Stimulated activated CD4-positive, alpha-beta T cell treated with anti-CD3 and anti-CD28 coated beads, Interleukin-4, amount 100 ng/mL, for 24 hours (primary cell): ENCODE measurements around the gene KCNMA1.
"Not testable (repeated sequence)": the region's sequence is repeated elsewhere in the genome, so short reads cannot be mapped to it uniquely, and the experiment has no call there.

Source experiments
- DNase-seq: peaks from one replicate; pipeline ENCODE4 v3.0.0-alpha.2; 2020

The KCNMA1 gene

GRCh38 chr10:77436257-77436975 is 201.2 kb downstream of the KCNMA1 start:
- no peak for DNase-seq

DNA sequence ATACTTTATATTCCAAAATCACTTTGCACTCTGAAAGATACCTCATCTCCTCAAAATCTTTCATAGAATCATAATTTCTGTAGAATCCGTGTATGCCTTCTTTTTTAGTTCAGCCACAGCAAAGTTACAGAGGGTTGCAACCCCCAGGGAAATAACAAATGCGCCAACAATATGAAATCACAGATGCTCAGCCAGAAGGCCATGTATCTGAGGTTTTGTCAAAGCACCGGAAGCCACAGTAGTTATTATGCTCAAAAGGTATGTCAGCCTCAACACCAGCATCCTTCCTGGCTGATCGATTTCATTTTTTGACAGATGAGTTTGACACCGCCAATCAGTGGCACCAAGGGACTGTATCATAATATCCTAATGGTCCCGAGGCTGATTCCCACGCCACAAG is 204.1 kb downstream of the KCNMA1 start:
- DNase-seq, result no peak

- no peak for DNase-seq
Measured at GRCh38 chr10:77431980-77432797, 205.4 kb downstream of the KCNMA1 start.

DNA sequence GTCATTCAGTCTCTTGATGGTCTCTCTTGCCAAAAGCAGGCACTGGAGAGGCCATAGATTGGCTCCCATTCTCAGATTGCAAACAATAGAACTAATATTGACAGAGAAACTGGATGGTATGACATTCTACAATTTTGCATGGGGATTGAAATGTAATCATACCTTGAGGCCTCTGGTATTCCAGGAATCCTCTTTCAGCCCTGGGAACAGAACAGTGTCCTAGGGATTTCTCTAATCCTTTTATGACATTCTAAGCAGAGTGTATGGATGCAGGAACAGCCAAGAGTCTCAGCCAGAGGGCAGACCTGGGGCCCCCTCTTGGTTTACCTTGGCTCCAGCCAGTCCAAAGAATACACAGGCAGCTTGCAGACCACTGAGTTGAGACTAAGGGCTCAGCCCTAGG is 206.4 kb downstream of the KCNMA1 start:
- no peak for DNase-seq

DNA sequence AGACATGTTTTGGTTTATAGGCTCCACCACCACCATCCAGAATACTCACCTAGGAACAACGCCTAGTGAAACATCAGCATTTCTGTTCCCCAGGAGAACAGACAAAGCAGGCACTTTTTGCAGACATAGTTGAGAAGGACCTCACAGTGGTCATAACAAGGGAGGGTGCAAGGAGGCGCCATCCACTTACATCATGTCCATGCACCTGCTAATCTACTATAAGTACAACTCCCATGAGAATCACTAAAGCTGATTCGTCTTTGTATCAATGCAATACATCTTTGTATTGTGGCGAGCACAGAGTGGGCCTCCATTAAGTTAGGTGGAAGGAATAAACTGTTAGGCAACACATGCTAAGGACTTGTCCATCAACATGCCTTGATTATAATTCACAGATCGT is 207.1 kb downstream of the KCNMA1 start:
- DNase-seq, result no peak

GRCh38 chr10:77428691-77429395 is 208.8 kb downstream of the KCNMA1 start:
- DNase-seq, result no peak

DNA sequence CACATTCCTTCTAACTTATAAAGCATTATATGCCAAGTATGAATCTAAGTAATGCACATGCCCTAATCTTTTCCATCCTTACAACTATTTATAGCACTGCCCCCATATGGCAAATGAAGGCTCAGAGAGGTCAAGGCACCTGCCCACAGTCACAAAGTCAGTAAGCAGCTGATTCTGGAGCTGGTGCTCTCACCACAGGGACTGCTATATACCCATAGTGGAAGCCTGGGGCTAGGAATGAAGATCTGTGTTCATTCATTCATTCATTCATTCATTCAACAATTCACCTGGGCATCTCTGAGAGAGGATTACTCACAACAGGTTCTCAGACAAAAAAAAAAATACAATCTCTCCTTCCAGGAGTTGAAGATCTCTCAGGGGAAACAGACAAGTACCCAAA is 213.4 kb downstream of the KCNMA1 start:
- no peak for DNase-seq

- DNase-seq, result no peak
Measured at GRCh38 chr10:77422491-77423338, 214.9 kb downstream of the KCNMA1 start.

- no peak for DNase-seq
Measured at GRCh38 chr10:77421591-77421990, 216.0 kb downstream of the KCNMA1 start.

DNA sequence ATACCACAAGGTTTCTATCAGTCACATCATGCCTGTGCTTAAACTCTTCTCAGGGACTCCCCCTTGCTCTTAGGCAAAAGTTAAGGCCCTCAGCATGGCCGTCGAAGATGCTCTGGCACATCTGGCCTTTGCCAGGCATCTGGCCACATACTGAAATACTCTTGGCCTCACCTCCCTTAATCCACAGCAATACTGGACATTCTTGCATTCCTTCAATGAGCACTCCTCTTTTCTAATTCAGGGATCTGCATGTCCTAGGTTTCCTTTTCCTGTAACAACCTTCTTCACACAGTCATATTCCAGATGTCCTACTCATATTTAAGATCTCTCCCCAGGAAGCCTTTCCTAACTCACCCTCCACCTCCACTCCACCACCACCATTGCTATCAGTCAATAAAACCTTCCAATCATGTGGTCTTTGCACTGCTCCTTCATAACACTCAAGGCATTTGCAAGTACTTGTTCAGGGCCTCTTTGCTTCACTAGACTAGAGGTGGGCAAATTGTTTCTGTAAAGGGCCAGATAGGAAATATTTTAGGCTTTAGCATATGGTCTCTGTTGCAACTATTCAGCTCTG is 216.6 kb downstream of the KCNMA1 start:
- DNase-seq, result no peak

DNA sequence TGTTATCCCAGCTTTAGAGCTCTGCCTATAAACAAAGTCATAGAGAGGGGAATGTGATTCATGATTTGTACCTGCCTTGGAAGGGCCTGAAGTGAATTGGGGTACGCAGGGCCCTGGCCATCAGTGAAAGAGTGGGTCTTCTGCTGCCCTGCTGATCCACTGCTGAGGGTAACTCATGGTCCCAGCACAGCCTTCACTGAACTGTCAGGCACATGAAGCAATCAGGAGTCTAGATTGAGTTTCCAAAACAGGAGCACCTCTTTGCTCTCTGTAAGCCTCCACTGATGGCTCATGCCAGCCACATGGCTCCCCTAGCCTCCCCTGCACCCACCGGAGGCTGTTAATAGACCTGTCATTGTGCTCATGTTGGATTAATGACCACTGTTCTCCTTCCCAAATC is 217.6 kb downstream of the KCNMA1 start:
- DNase-seq, result no peak

DNA sequence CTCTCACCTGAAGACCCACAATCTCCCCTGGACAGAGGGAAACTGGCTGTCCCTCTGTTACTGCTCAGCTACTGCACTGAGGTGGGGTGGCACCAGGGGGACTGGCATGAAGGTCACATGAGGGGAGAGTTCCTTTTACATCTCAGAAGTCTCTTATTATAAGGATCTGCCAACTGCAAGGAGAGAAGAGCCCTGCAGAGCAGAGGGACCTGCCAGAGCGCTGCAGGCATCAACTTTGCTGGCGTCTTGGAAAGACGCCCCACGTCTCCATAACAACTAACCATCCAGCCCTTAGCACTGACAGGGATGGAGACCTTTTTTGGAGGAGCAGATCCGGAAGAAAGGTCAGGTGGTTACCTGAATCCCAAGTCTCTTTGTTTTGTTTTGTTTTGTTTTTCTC is 218.6 kb downstream of the KCNMA1 start:
- no peak for DNase-seq

DNA sequence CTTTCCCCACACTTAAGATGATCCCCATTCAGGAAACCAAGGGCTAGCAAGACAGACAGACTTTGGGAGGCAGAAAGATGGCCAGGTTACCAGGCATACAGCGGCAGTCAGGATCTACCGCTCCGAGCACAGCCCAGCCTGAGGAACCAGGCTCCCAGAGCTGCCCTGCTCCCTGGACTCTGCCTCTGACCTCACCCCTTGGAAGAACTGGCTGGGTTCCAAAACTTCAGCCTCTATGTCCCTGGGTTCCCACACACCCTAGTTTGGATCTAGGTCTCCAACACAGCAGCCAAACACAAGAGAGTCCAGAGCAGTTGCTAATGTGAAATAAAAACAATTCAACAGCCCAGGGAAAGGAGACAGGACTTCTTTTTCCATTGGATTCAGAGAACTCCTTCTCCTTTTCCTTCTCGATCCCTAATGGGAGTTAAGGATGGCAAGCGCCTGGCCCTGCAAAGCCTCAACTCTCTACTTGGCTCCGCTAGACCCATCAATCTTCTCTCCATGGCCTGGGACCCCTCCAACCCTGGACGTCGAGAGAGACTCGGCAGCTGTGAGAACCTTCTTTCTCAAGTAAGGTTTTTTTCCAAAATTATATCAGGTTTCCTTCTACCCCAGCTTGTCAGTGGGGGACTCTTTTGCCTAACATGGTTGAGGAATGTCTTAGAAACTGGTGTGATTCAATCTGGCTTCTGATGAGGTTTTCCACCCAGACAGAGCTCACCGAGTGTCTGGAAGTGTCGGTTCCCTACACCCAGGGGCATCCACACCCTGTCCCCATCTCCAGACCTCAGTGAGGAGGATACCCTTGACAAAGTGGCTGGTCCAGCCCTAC is 219.6 kb downstream of the KCNMA1 start:
- no peak for DNase-seq

- no peak for DNase-seq
Measured at GRCh38 chr10:77417359-77417758, 220.2 kb downstream of the KCNMA1 start.

DNA sequence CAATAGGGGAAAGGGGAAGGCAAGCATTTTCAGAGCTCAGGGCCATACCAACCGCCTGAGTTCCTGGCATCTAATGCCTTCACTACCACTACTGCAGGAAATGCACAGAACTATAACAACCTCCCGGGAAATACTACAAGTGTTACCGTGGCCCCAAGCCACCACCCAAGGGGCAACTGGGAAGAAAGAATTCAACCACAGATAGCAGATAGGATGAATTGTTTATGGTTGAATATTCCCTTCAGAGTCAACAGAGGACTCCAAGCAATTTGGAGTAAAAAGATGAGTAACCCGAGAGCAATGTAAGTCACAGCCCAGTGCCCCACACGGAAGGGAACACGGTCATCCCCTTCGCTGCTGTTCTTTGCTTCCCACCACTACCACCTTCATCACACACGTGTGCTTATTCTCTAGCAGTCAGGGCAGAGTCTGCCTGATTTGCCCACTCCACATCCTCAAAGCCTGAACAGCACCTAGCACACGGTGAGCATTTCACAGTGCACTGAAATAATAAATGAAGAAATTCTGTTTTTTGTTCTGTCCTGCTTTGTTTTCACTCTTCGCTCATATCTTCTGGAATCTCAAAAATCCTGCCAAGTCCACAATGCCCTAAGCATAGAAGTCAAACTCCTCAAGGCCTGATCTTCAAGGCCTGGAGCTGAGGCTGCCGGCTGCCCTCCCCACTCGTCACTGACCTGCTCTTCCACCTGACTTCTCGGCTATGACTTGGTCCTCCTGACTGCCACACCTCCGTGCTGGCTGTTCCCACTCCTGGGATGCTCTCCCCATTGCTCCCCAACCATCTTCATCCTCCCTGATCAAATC is 221.1 kb downstream of the KCNMA1 start:
- DNase-seq, result no peak

GRCh38 chr10:77415313-77415960 is 222.2 kb downstream of the KCNMA1 start:
- DNase-seq, result no peak

DNA sequence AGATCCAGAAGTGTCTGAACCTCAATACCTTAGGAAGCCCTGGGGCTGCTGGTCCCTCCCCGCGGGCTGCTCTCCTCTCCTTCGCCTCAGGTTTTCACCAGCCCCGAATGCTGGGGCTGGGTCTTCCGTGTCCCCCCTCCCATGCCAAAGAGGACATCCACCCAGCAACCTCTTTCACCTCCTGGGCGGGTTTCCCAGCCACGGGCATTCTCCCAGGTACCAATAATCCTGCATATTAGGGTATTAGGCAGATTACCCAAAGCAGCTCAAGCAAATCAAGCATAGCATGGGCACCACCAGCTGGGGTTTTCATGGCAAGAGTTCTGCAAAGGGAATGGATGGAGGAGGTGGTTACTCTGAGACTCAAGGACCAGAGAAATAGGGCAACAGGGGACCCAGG is 224.4 kb downstream of the KCNMA1 start:
- no peak for DNase-seq

DNA sequence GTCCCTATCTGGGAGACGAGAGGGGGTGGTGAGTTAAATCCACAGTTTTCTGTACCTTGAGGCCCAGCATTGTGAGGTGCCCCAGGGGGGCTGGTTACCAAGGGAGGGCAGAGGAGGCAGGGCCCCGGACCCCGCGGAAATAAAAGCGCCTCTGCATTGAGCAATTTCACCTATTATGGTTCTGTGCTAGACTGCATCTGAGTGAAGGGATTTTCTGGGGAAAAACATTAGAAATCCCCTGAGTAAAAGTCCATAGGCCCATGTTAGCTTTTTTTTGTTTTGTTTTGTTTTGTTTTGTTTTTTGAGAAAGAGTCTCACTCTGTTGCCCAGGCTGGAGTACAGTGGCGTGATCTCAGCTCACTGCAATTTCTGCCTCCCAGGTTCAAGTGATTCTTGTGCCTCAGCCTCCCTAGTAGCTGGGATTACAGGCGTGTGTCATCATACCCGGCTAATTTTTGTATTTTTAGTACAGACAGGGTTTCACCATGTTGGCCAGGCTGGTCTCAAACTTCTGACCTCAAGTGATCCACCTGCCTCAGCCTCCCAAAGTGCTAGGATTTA is 225.0 kb downstream of the KCNMA1 start:
- DNase-seq, result not testable (repeated sequence)

DNA sequence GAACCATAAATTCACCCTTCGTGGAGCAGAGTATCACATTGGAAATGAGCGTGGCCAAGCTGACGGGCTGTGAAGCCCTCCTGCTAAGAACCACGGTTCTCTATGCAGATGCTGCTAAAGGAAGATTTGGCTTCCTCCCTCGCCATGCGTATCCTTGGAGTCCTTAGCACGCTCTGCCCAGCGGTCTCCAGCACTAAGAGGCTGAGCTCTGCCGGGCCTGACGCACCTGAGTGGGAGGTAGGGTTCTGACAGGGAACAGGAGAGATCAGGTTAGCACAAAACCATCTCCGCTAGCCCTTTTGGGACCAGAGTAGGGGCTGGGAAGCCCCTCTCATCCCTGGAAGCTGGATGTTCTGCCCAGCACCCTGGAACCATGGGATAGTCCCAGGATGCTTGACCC is 225.8 kb downstream of the KCNMA1 start:
- DNase-seq, result no peak

DNA sequence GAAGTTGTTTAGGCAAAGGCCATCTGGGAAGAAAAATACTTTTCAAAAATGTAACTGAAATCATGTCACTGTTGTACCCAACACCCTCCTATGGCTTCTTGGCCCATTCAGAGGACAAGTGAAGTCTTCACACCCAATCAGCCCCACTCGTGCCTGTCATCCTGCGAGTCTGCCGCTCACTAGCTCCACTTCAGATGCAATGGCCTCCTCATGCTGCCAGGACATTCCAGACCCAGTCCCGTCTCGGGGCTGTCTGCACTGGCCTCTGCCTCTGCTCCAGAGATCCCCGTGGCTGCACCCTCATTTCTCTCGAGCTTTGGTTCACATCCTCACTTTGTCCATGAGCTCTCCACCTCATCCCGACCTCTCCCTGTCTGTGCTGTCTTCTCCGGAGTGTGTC is 227.1 kb downstream of the KCNMA1 start:
- no peak for DNase-seq
